VCaP (cell line): Measurements from ENCODE around the gene ZCCHC24.

Experiments
- H3K27ac ChIP-seq: fragments of 450-650 bp; 2 replicates; pipeline ENCODE4 v1.5.1; 2017
- CTCF ChIP-seq: fragments of 450-650 bp; conservative IDR thresholded peaks from 2 replicates; pipeline ENCODE4 v1.5.1; 2017; ENCODE audit warnings: mild to moderate bottlenecking, moderate library complexity

Gene ZCCHC24

GRCh38 chr10:79444199-79445119 lies 965 bp downstream of the ZCCHC24 start:
- peak overlapping the region; percentile 55 for H3K27ac ChIP-seq
- TF ChIP-seq CTCF = no peak

- H3K27ac ChIP-seq = peak overlapping the region; percentile 55
- TF ChIP-seq CTCF = no peak
These were observed 1.9 kb downstream of the ZCCHC24 start for GRCh38 chr10:79443338-79444198.

GRCh38 chr10:79442171-79443040 lies 3.0 kb downstream of the ZCCHC24 start:
- H3K27ac ChIP-seq = no peak overlapping the region
- no peak for TF ChIP-seq CTCF

- TF ChIP-seq CTCF = no peak
- H3K27ac ChIP-seq = no peak overlapping the region
These were observed 4.0 kb downstream of the ZCCHC24 start for GRCh38 chr10:79441433-79441832.

GRCh38 chr10:79440281-79440680 lies 5.1 kb downstream of the ZCCHC24 start:
- no peak overlapping the region for H3K27ac ChIP-seq
- TF ChIP-seq CTCF = no peak

GRCh38 chr10:79438699-79439085 lies 6.7 kb downstream of the ZCCHC24 start:
- H3K27ac ChIP-seq = no peak overlapping the region
- no peak for TF ChIP-seq CTCF
